GM18868 (cell line): Measurements from ENCODE around the gene PHF12.

Experiments used
- ATAC-seq: cut with Tn5 transposase; IDR thresholded peaks from one replicate; pipeline ENCODE4 v1.9.1; 2021; ENCODE audit warnings: mild to moderate bottlenecking, moderate library complexity; ENCODE audit not compliant: unreplicated experiment

PHF12 gene

GRCh38 chr17:28975646-28976045, 24.3 kb upstream of the PHF12 start:
- no peak for ATAC-seq

- ATAC-seq = no peak
Measured at GRCh38 chr17:28975031-28975430, 23.7 kb upstream of the PHF12 start.

- no peak for ATAC-seq
Measured at GRCh38 chr17:28974451-28974850, 23.1 kb upstream of the PHF12 start.

- no peak for ATAC-seq
Measured at GRCh38 chr17:28973425-28973824, 22.1 kb upstream of the PHF12 start.

- no peak for ATAC-seq
Measured at GRCh38 chr17:28972437-28972836, 21.1 kb upstream of the PHF12 start.

- no peak for ATAC-seq
Measured at GRCh38 chr17:28970879-28971278, 19.6 kb upstream of the PHF12 start.

- no peak for ATAC-seq
Measured at GRCh38 chr17:28969706-28970393, 18.5 kb upstream of the PHF12 start.

- ATAC-seq = no peak
Measured at GRCh38 chr17:28968914-28969295, 17.6 kb upstream of the PHF12 start.

- ATAC-seq = no peak
Measured at GRCh38 chr17:28968231-28968913, 17.1 kb upstream of the PHF12 start.

GRCh38 chr17:28967221-28968135, 16.2 kb upstream of the PHF12 start:
- no peak for ATAC-seq

- ATAC-seq = no peak
Measured at GRCh38 chr17:28963841-28964240, 12.5 kb upstream of the PHF12 start.

GRCh38 chr17:28963055-28963611, 11.8 kb upstream of the PHF12 start:
- no peak for ATAC-seq

- no peak for ATAC-seq
Measured at GRCh38 chr17:28961391-28961790, 10.1 kb upstream of the PHF12 start.

- no peak for ATAC-seq
Measured at GRCh38 chr17:28960256-28961061, 9.1 kb upstream of the PHF12 start.

- ATAC-seq = no peak
Measured at GRCh38 chr17:28959471-28959871, 8.2 kb upstream of the PHF12 start.

- ATAC-seq = no peak
Measured at GRCh38 chr17:28958820-28959455, 7.6 kb upstream of the PHF12 start.

GRCh38 chr17:28957992-28958355, 6.7 kb upstream of the PHF12 start:
- no peak for ATAC-seq

GRCh38 chr17:28957277-28957991, 6.1 kb upstream of the PHF12 start:
- ATAC-seq = no peak

- no peak for ATAC-seq
Measured at GRCh38 chr17:28956861-28957260, 5.5 kb upstream of the PHF12 start.
